Keratinocyte (primary cell): ENCODE measurements around the gene TCERG1L.

Experiments used
- CTCF ChIP-seq, 3 experiments: IDR thresholded peaks in 1 of 3; conservative IDR thresholded peaks in 1 of 3; optimal IDR thresholded peaks in 1 of 3; 2 replicates in 2 of 3; 3 replicates in 1 of 3; pipeline versions ENCODE3 to v1.5.1; 2011; ENCODE audit warnings: low read length in 3 of 3, mild to moderate bottlenecking in 3 of 3, moderate library complexity in 2 of 3, control low read depth in 1 of 3, inconsistent platforms in 1 of 3; ENCODE audit not compliant: insufficient read depth in 2 of 3; ENCODE audit errors: extremely low read depth in 1 of 3
- EZH2 ChIP-seq: IDR thresholded peaks from one replicate; pipeline ENCODE4 v1.6.1; 2012; ENCODE audit warnings: inconsistent platforms, mild to moderate bottlenecking, low read length, moderate library complexity

GRCh38 chr10:131196176-131196885 is 115.2 kb downstream of the TCERG1L start:
- TF ChIP-seq CTCF (optimal IDR thresholded peaks at IDR 0.05 in 1 of 3, IDR thresholded peaks at IDR 0.05 in 1 of 3, conservative IDR thresholded peaks at IDR 0.05 in 1 of 3; ENCODE audit: extremely low read depth in 1 of 3, insufficient read depth in 2 of 3, low read length in 3 of 3) = no peak
- no peak for TF ChIP-seq EZH2
